Liver (tissue), 9 donors: ENCODE data around the gene CASD1. TPM values are rescaled to one million over a fixed set of nuclear protein-coding genes. Genes with fewer than 3 reads are reported as not detected.

Experiments
- DNase-seq: peaks from one replicate; pipeline ENCODE4 v3.0.0-alpha.2; 2017; ENCODE audit warnings: low spot score
- H3K27ac ChIP-seq, 2 donors: one replicate each; pipeline ENCODE4 v1.7.0; 2013; ENCODE audit warnings: inconsistent platforms in 2 of 2, low read length in 2 of 2, control low read depth in 1 of 2, low read depth in 1 of 2, mild to moderate bottlenecking in 1 of 2
- H3K27me3 ChIP-seq, 4 donors: one replicate each; pipeline versions ENCODE4 v1.6.1 to v1.7.0; 2013; ENCODE audit warnings: low read length in 3 of 4, inconsistent platforms in 1 of 4, mild to moderate bottlenecking in 1 of 4, moderate library complexity in 1 of 4; ENCODE audit not compliant: control insufficient read depth in 4 of 4, insufficient read depth in 4 of 4
- H3K36me3 ChIP-seq, 4 donors: one replicate each; pipeline versions ENCODE4 v1.6.1 to v1.7.0; 2013; ENCODE audit warnings: low read length in 3 of 4, mild to moderate bottlenecking in 3 of 4, low read depth in 1 of 4, moderate library complexity in 1 of 4; ENCODE audit not compliant: control insufficient read depth in 4 of 4, insufficient read depth in 3 of 4
- H3K4me1 ChIP-seq, 4 donors: one replicate each; pipeline versions ENCODE4 v1.6.1 to v1.7.0; 2013; ENCODE audit warnings: low read length in 3 of 4, mild to moderate bottlenecking in 3 of 4, moderate library complexity in 1 of 4; ENCODE audit not compliant: control insufficient read depth in 4 of 4, insufficient read depth in 4 of 4
- H3K4me3 ChIP-seq, 3 donors: one replicate each; pipeline versions ENCODE4 v1.6.1 to v1.7.0; 2013; ENCODE audit warnings: low read length in 3 of 3, control low read depth in 1 of 3, low read depth in 1 of 3, mild to moderate bottlenecking in 1 of 3
- H3K9ac ChIP-seq, 2 donors: one replicate each; pipeline ENCODE4 v1.7.0; 2013; ENCODE audit warnings: low read length in 2 of 2, mild to moderate bottlenecking in 2 of 2, moderate library complexity in 2 of 2, control low read depth in 1 of 2, low read depth in 1 of 2
- H3K9me3 ChIP-seq, 4 donors: one replicate each; pipeline versions ENCODE4 v1.6.1 to v1.7.0; 2013; ENCODE audit warnings: low read length in 3 of 4; ENCODE audit not compliant: control insufficient read depth in 4 of 4
- ATF3 ChIP-seq: IDR thresholded peaks from 2 replicates; pipeline ENCODE4 v1.6.1; 2016; ENCODE audit warnings: antibody characterized with exemption
- CTCF ChIP-seq: fragments of 150-350 bp; IDR thresholded peaks from 2 replicates; pipeline ENCODE4 v1.5.1; 2017; ENCODE audit warnings: improper control_type of control experiment, low read depth, low read length; ENCODE audit not compliant: missing input control
- EGR1 ChIP-seq, 2 donors: IDR thresholded peaks; 2 replicates each; pipeline ENCODE4 v1.6.1; 2016 to 2018; ENCODE audit warnings: antibody characterized with exemption in 2 of 2, low read depth in 2 of 2
- FOXA1 ChIP-seq: IDR thresholded peaks from 2 replicates; pipeline ENCODE4 v1.6.1; 2016; ENCODE audit warnings: antibody characterized with exemption
- FOXA2 ChIP-seq: IDR thresholded peaks from 2 replicates; pipeline ENCODE4 v1.6.1; 2016; ENCODE audit warnings: antibody characterized with exemption
- GABPA ChIP-seq, 2 donors: IDR thresholded peaks in 1 of 2; conservative IDR thresholded peaks in 1 of 2; 2 replicates each; pipeline ENCODE4 v1.6.1; 2016; ENCODE audit warnings: antibody characterized with exemption in 2 of 2, mild to moderate bottlenecking in 1 of 2, moderate library complexity in 1 of 2
- HNF4G ChIP-seq: IDR thresholded peaks from 2 replicates; pipeline ENCODE4 v1.6.1; 2016; ENCODE audit warnings: antibody characterized with exemption
- JUND ChIP-seq, 2 donors: IDR thresholded peaks; 2 replicates each; pipeline ENCODE4 v1.6.1; 2016; ENCODE audit warnings: antibody characterized with exemption in 2 of 2
- MAX ChIP-seq: IDR thresholded peaks from 2 replicates; pipeline ENCODE4 v1.6.1; 2016; ENCODE audit warnings: antibody characterized with exemption
- NR2F2 ChIP-seq: IDR thresholded peaks from 2 replicates; pipeline ENCODE4 v1.6.1; 2016; ENCODE audit warnings: antibody characterized with exemption
- RAD21 ChIP-seq, 2 donors: IDR thresholded peaks; 2 replicates each; pipeline ENCODE4 v1.6.1; 2016; ENCODE audit warnings: antibody characterized with exemption in 2 of 2, mild to moderate bottlenecking in 2 of 2
- RXRA ChIP-seq, 2 donors: IDR thresholded peaks; 2 replicates each; pipeline ENCODE4 v1.6.1; 2017 to 2018; ENCODE audit warnings: antibody characterized with exemption in 2 of 2, mild to moderate bottlenecking in 1 of 2
- TAF1 ChIP-seq: conservative IDR thresholded peaks from 2 replicates; pipeline ENCODE4 v1.6.1; 2016; ENCODE audit warnings: antibody characterized with exemption, mild to moderate bottlenecking
- YY1 ChIP-seq: IDR thresholded peaks from 2 replicates; pipeline ENCODE4 v1.6.1; 2016; ENCODE audit warnings: antibody characterized with exemption, mild to moderate bottlenecking
- ZBTB33 ChIP-seq: IDR thresholded peaks from 2 replicates; pipeline ENCODE4 v1.6.1; 2016; ENCODE audit warnings: antibody characterized with exemption
- WGBS: extraction: QIAGEN DNeasy Blood & Tissue Kit; methylation state at CpG from one replicate; pipeline ENCODE4 v1.1.7; 2013; 5-methylcytosine and 5-hydroxymethylcytosine counted together
- polyA plus RNA-seq, 2 donors: library from polyadenylated mRNA; stranded (reverse) in 1 of 2; unstranded in 1 of 2; fragments of 200-250 nt in 1 of 2; fragments of >200 nt in 1 of 2; fragmentation: Nextera tagmentation in 1 of 2; extraction: Ambion mirVana in 1 of 2; gene quantifications; one replicate each; pipeline versions ENCODE4 v1.2.1 to v1.2.3, GENCODE V29; 2013 to 2015
- total RNA-seq, 2 donors: library from RNA; depleted of rRNA; stranded (reverse); fragments of >200 nt; gene quantifications; one replicate each; pipeline ENCODE4 v1.2.3, GENCODE V29; 2014
- donor health status: healthy.
- donor health status: healthy.
- donor health status: healthy.
- donor health status: healthy.
- donor health status: healthy.

The CASD1 gene
- total and polyA plus RNA-seq, 4 donors: 3.8 to 14.1 (median 8.1) TPM

- no peak for DNase-seq
These were observed 16.3 kb downstream of the CASD1 start for GRCh38 chr7:94525923-94526322.

GRCh38 chr7:94529516-94529915 lies 19.9 kb downstream of the CASD1 start:
- H3K9me3 ChIP-seq: no peaks in the 10 kb centered on the region

More at GRCh38 chr7:94525923-94526322, 16.3 kb downstream of the CASD1 start:
- H3K9me3 ChIP-seq: no peaks in the 10 kb centered on the region
- H3K4me1 ChIP-seq: no peaks in the 10 kb centered on the region
- no peak overlapping the region for H3K27ac ChIP-seq
- TF ChIP-seq MAX (no peak), HNF4G (no peak), NR2F2 (no peak), RAD21 (IDR thresholded peaks at IDR 0.05) (no peak), FOXA1 (no peak), FOXA2 (no peak), EGR1 (IDR thresholded peaks at IDR 0.05; ENCODE audit: low read depth in 2 of 2) (no peak), JUND (IDR thresholded peaks at IDR 0.05) (no peak), ZBTB33 (no peak), RXRA (IDR thresholded peaks at IDR 0.05) (no peak), CTCF (no peak), TAF1 (no peak)
- H3K4me3 ChIP-seq: no peak overlapping the region
- WGBS: 95% methylated on average over 3 of the region's 3 CpGs
- no peak overlapping the region for H3K9ac ChIP-seq
- H3K27me3 ChIP-seq: no peaks in the 10 kb centered on the region
- peaks cover 0 to 5% (median 2%) of the 10 kb centered on the region in 4 donors for H3K36me3 ChIP-seq

More at GRCh38 chr7:94529516-94529915, 19.9 kb downstream of the CASD1 start:
- DNase-seq: no peak
- Histone ChIP-seq H3K9ac (no peak overlapping the region), H3K27me3 (no peaks in the 10 kb centered on the region), H3K4me1 (no peaks in the 10 kb centered on the region), H3K36me3 (peaks cover 0 to 3% (median 2%) of the 10 kb centered on the region in 4 donors), H3K27ac (no peak overlapping the region), H3K4me3 (no peak overlapping the region)
- TF ChIP-seq MAX: no peak
- TF ChIP-seq FOXA2: no peak
- TF ChIP-seq ZBTB33: no peak
- TF ChIP-seq YY1: no peak
- no peak for TF ChIP-seq TAF1
- TF ChIP-seq FOXA1: no peak
- no peak for TF ChIP-seq ATF3
- TF ChIP-seq GABPA (IDR thresholded peaks at IDR 0.05 in 1 of 2, conservative IDR thresholded peaks at IDR 0.05 in 1 of 2): no peak
- WGBS: 94% methylated on average over 1 of the region's 1 CpG
